ENCODE data around the gene WNT7A.

DNA sequence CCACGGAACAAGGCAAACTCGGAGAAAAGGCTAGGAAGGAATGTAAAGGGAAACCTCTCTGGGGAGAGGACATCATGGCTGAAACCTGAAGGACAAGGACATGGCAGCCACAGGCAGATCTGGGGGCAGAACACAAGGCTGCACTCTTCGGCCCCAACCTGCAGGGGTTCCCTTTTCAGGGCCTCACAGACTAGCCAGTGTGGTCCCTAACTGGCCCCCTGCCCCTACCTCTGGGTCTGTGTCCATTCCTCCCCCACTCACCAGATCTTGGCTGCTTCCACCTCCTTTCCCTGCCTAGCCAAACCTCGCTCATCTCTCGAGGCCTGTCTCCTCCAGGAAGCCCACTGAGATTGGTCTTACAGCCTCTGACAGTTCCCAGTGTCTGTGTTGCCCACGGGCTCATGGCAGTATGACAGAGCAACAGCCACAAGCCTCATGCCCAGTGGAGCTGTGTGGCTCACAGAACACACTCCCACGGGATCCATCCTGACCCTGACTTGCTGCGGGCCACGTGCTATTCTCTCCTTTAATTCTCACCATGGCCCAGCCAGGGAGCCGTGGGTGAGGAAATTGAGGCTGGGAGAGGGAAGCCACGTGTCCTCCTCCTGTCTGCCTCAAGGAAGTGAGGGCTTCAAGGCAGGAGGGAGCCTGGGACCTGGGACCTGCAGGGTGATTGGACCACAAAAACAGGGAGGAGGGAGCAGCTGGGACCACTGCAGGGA lies 26.5 kb downstream of the WNT7A start:
- TF ChIP-seq, protein P1, sequence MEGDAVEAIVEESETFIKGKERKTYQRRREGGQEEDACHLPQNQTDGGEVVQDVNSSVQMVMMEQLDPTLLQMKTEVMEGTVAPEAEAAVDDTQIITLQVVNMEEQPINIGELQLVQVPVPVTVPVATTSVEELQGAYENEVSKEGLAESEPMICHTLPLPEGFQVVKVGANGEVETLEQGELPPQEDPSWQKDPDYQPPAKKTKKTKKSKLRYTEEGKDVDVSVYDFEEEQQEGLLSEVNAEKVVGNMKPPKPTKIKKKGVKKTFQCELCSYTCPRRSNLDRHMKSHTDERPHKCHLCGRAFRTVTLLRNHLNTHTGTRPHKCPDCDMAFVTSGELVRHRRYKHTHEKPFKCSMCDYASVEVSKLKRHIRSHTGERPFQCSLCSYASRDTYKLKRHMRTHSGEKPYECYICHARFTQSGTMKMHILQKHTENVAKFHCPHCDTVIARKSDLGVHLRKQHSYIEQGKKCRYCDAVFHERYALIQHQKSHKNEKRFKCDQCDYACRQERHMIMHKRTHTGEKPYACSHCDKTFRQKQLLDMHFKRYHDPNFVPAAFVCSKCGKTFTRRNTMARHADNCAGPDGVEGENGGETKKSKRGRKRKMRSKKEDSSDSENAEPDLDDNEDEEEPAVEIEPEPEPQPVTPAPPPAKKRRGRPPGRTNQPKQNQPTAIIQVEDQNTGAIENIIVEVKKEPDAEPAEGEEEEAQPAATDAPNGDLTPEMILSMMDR (IDR thresholded peaks at IDR 0.05), result no peak
- TF ChIP-seq POLR2A (IDR thresholded peaks at IDR 0.05), result no peak
